NCI-H2107 treated with DMSO at 0.1 percent for 48 hours (cell line): Measurements from ENCODE around the gene SPATA32.

Experiments used
- DNase-seq: peaks from one replicate; lab custom pipeline; 2025; ENCODE audit not compliant: unreplicated experiment; lab: John Stamatoyannopoulos, UW

The SPATA32 gene

DNA sequence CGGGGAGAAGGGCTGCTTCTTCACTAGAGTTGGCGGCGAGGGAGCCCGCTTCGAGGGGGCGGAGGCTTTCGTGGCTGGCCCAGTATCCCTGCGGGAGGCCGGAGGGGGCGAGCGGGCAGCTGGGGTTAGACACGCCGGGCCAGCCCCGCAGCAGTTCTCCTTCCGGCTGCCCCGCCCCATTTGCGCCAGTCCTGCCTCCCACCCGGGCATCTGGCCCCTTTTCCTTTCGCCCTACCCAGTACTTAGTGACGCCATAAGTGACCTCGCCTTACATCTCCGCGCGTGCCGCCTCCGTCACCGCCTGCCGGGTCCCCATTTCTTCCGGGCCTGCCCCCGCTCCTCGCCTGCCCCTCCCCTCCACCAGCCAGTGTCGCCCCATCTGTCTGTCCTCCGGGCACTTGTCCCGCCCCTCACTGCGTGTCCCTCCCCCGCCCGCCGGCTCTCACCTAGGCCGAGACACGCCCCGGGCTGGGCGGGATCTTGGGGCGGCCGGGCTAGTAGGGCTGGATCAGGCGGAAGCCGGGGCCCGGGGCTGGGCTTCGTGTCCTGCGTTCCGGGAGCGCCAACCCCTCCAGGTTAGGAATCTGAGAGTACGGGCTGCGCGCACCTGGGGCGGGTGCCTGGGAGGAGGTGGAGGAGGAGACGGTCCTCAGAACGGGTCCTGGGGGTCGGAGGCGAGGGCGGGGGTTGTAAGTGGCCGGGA is 14.3 kb downstream of the SPATA32 start:
- peak; percentile 84 for DNase-seq

DNA sequence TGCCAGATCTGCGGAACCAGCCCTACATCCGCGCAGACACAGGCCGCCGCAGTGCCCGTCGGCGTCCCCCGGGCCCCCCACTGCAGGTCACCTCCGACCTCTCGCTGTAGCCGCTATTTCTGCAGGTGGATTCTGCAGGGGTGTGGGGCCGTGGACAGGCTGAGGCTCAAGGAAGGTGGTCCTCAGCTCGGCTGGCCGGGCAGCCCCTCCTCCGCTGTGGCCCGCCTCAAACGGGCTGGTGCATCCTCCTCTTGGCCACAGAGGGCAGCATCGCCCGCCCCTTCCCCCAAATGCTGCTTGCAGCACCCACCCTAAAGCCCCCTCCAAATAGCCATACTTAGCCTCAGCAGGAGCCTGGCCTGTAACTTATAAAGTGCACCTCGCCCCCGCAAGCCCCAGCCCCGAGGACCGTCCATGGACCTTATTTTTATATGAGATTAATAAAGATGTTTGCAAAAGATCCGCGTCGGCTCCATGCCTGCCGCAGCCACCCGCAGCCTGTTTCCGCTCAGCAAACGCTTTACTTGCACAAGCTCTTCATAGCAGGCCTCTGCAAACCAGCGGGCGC is 14.9 kb downstream of the SPATA32 start:
- DNase-seq = no peak

DNA sequence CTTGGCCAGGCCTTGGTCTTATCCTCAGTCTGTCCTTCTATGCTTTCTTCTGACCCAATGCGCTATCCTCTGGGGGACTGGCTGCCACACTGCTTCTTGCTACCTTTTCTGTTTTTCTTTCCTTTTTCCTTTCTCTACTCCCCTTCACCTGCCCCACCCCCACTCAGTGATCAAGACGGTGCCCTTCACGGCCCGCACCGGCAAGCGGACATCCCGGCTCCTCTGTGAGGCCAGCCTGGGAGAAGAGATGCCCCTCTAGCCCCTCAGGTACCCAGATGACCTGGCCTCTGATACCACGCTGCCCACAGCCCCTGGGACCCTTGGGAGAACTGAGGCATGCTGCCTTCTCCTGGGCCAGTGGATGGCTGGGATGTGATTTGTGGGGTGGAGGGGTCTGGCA is 15.6 kb downstream of the SPATA32 start:
- no peak for DNase-seq

DNA sequence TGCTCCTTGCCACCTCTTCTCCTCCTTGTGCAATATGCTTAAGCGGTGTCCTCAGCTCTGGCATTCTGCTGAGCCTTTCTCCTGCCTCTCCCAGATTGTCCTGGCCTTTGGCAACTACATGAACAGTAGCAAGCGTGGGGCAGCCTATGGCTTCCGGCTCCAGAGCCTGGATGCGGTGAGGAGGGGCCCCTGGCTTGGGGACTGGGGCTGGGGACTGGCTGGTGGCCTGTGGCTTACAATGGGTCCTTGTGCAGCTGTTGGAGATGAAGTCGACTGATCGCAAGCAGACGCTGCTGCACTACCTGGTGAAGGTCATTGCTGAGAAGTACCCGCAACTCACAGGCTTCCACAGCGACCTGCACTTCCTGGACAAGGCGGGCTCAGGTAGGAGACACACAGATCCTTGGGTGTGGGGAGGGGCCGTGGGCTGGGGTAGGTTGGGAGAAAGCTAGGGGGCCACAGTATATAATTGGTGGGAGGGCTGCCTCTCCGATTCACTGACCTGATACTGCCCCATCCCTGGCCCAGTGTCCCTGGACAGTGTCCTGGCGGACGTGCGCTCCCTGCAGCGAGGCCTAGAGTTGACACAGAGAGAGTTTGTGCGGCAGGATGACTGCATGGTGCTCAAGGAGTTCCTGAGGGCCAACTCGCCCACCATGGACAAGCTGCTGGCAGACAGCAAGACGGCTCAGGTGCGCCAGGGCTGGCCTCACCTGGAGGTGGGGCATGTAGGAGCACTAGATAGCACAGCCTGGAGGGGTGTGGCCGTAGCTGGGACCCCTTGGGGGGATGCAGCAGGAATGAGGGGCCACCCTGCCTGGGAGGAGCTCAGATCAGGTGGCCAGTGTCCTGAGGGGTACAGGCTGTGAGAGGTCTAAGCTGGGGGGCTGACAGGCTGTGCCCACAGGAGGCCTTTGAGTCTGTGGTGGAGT is 16.9 kb downstream of the SPATA32 start:
- DNase-seq = no peak

DNA sequence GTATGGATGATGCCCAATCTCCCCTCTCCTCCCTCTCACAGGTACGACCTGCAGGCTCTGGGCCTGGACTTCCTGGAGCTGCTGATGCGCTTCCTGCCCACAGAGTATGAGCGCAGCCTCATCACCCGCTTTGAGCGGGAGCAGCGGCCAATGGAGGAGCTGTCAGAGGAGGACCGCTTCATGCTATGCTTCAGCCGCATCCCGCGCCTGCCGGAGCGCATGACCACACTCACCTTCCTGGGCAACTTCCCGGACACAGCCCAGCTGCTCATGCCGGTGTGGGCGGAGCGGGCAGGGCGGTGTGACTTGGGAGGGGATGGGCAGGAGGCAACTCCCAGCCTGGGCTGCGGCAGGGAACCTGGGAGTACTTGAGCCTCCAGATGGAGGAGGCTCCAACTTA is 18.1 kb downstream of the SPATA32 start:
- DNase-seq = no peak

DNA sequence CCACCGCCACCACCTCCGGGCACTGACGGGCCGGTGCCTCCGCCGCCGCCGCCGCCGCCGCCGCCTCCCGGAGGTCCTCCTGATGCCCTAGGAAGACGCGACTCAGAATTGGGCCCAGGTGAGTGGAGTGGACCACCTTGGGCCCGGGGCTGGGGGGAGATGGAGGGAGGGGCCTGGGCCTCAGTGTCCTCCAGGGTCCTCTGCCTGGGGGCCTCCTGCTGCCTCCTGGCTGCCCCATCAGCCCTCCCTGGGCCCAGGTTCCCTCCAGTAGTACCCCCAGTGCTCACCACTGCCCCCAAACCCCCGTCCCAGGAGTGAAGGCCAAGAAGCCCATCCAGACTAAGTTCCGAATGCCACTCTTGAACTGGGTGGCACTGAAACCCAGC is 19.9 kb downstream of the SPATA32 start:
- no peak for DNase-seq

DNA sequence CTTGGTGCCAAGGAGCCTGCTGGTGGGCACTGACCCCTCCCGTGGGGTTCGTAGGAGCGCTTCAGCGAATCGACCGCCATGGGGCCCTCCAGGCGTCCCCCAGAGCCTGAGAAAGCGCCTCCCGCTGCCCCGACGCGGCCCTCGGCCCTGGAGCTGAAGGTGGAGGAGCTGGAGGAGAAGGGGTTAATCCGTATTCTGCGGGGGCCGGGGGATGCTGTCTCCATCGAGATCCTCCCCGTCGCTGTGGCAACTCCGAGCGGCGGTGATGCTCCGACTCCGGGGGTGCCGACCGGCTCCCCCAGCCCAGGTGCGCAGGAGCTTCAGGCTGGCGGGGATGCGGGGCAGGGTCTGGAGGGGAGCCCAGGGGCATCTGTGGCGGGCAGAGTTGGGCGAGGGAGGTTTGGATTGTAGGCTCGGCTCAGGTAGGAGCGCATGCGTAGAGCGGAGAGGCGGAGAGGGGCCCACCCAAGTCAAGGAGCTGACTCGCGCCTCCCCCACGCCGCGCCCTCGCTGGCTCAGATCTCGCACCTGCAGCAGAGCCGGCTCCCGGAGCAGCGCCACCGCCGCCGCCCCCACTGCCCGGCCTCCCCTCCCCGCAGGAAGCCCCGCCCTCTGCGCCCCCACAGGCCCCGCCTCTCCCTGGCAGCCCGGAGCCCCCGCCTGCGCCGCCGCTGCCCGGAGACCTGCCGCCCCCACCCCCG is 20.4 kb downstream of the SPATA32 start:
- DNase-seq = no peak

DNA sequence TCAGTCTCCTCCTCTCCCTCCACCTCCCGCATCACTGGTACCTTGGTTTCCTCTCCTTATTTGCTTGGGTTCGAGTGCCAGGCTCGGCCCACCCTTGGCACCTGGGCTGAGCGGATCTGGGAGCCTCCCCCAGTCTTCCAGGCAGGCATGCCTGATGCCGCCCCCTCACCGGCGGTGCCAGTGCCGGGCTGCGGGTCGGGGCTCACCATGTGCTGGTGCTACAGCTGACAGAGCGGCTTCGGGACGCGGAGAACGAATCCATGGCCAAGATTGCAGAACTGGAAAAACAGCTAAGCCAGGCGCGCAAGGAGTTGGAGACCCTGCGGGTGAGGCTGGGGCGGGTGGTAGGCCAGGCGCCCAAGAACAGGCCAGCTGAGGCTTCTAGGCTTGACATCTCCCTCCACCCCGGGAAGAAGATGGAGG is 21.0 kb downstream of the SPATA32 start:
- no peak for DNase-seq

DNA sequence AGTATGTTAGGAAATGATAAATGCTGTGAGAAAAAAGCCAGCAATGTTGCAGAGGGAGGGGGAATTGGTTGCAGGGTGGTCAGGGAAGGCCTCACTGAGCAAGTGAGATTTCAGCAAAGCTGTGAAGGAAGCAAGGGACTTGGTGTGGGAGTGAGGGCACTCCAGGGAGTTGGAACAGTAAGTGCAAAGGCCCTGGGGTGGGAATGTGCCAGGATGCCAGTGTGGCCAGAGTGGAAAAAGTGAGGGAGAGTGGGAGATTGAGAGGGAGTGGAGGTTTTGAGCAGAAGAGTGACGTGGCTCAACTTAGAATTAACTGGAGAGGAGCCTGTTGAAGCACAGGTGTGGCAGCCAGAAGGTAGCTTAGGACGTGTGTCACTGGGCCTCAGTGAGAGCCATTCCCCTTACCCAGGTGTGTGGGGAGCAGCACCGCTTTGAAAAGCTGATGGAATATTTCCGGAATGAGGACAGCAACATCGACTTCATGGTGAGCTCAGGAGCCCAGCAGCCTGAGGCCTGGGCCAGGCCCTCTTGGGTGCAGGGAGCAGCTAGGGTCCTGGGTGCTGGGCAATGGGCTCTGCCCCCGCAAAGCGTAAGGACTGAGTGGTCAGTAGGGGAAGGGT is 23.6 kb downstream of the SPATA32 start:
- no peak for DNase-seq

DNA sequence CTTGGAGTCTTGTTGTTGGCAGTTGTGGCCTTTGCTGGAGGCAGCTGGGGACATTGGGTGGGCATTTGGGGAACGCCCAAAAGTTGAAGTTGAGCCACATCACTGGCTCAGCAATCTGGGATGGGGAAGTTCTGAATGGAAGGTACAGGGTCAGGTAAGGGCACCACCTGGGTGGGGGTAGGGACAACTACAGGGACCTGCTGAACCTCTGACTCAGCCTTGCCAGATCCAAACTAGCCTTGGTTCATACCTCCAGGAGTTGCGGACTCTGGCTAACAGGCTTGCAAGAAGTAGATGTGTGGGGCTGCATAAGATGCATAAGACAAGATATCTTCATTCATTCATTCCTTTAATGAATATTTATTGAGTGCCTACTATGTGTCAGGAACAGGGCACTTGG is 24.2 kb downstream of the SPATA32 start:
- DNase-seq = no peak

DNA sequence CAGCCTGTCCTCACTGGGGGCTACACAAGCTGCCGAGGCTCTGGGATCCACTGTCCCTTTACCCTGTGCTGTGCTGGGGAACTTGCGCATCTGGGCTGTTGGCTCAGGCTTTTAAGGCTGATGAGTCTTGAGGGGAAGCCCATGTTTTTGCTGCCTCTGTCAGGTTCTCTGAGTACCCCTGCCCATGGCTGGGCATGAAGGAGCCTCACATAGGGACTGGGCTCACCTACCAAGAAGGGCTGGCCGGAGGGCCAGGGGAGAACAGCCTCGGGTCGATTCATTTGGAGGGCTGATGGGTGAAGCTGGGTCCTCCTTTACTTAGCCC is 25.6 kb downstream of the SPATA32 start:
- DNase-seq = no peak

DNA sequence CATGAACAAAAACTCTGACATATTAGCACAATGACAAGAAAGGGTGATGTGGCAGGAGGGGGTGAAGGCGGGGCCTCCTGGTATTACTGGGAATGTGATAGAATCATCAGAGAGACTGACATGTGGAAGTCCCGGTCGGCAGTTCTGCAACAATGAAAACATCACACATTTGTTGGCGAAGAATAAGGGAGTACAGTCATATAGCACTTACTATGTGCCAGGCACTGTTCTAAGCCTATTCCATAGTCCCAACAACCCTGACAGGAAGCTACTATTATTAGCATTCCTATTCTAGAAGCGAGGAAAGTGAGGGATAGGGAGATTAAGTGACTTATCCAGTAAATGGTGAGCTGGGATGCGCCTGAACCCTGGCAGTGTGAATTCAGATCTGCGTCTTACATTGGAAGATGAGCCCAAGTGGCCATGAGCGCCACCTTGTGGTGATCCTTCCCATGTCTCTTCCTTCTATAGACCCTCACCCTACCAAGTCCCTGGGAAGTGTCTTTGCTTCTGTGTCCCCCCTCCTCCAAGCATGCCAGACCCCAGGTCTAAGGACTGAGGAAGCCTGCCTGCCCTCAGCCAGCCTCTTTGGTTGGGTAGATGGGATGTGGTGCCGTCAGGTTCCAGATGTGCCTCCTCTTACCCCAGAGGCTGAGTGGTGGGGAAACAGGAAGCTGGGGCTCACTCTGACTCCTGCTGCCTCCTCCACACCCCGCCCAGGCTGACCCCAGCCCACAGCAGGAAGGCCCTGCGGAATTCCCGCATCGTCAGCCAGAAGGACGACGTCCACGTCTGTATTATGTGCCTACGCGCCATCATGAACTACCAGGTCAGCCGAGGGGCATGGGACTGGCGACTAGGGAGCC is 26.2 kb downstream of the SPATA32 start:
- DNase-seq = peak; percentile 33

DNA sequence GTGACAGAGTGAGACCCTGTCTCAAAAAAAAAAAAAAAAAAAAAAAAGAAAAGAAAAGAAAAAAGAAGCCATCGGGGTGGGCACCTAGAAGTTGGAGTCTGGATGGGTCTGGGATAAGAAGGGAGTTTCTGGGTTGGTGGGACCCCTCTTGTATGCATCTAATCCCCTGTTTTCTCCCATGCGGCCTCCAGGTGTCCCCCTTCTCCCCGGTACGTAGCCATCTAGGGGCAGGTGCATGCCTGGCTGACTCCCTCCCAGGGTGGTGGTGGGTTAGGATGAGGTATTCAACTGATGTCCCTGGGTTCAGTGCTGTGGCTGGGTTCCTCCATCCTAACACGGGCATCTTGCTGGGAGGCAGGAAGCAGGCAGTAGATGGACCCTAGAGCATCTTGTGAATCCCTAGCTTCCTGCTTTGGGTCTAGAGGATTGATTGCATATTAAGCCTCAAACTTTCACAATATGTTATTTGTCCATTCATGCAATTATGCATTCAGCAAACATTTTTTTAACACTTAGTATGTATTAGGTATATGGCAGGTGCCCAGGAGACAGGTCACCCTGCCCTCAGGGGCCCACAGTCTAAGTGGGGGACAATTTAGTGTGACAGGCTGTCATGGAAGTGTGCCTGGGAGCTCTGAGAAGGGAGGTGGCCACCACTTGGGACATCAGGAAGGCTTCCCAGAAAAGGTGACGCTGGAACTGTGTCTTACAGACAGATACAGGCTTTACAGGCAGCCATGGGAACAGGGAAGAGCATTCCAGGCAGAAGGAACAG is 27.1 kb downstream of the SPATA32 start:
- DNase-seq = peak; percentile 55

DNA sequence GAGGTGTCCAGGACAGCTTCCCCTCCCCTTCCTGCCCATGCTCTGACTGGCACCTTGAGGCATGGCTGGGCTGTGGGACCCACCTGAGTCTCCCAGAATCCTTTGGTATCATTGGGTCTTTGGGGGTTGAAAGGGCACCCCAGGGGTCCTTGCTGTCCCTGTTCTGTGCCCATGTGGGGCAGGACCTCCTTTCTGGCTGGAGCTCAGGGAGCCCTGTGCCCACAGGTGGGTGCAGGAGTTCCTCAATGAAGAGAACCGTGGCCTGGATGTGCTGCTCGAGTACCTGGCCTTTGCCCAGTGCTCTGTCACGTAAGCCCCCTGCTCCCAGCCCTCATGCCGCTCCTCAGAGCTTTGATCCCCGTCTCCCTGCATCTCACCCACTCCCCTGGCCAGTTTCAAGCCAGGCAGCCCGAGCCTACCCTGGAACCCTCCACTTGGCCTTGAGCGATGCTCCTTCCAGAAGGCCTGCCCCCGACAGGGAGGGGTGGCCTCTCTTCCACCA is 28.4 kb downstream of the SPATA32 start:
- no peak for DNase-seq

DNA sequence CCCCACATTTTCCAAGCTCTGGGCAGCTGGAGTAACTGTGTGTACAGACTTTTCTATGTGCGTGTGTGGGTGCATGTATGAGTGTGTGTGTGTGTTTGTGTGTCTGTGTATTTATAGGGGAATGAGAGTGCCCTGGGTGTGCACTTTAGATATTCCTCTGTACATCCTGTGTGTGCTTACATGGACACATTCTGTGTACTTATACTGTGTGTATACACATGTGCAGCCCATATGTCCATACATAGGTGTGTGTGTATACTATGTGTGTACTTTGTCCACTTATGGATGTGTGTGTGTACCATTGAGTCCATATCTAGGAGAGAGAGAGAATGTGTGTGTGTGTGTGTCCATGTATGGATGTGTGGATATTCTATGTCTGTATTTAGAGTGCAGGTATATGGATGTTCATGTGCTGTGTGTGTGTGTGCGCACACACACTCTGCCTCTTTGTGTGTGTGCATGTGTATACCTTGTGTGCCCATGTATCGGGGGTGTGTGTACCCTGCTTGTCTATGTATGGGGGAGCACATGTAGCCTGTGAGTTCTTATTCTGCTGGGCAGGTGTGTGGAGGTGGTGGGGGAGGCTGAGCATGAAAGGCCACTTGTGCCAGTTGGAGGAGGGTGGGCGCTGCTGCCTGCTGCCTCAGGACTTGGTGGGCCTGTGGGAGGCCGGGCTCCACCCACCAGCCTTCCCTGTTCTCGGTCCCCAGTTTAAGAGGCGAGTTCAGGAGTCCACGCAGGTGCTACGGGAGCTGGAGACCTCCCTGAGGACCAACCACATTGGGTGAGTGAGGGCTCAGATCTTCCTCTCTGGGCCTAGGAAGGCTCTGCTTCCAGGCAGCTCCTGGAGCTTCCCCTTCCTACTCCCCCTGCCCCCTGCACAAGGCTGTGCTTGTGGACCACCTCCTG is 29.1 kb downstream of the SPATA32 start:
- no peak for DNase-seq

DNA sequence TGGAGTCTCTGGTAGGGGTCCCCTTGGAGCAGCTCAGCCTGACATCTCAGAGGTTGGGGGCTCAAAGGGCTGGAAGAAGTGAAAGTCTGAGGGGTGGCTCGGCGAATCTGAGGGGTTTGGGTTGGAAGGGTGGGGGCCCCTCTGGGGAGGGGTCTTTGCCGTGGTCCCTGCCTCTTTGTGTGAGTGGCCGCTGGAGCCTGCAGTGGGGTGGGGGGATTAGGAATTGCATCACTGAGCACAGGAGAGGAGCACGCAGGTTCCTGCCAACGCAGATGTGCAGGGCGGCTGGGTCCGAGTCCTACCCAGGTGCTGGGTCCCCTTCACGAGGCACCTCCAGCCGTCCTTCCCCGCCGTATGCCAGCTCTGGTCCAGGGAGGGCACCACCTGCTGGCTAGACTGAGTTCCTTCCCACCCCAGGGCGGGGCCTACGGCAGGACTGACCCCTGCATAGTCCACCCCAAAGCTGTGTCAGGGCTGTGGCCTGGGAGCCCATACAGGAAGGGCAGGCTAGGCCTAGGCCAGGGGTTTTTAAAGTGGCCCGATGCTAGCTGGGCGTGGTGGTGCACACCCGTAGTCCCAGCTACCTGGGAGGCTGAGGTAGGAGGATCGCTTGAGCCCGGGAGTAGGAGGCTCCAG is 30.3 kb downstream of the SPATA32 start:
- no peak for DNase-seq

DNA sequence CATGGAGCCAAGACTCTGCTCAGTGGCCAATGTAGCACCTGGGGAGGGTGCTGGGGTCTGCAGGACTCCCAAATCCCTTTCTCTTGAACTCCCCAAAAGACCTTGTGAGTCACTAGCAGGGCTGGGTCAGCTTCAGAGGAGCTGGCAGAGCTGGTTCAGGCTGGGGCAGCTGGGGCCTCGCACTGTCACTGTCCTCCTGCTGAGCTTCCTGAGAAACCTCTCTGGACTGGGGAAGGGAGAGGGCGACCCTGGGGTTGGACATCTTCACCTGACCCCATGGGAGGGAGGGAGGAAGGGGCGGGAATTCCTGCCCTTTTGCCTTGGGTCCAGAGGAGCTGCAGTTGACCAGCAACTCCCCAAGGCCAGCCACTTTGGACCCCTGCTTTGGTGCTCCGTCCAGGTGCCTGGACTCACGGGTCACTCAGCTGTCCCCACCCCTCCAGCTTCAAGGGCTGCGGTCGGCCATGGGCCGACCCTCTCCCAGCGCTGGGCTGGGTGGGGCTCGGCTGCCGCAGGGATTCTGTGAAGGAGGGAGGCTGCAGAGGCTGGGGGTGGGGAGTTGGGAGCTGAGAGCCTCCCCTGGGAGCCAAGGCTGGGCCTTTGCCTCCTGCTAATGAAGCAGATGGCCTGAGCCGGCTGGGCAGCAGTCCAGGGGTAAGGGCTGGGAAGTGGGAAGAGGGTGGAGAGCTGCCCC is 31.0 kb downstream of the SPATA32 start:
- no peak for DNase-seq
